Thoracic aorta (tissue), 2 donors: Measurements from ENCODE around the gene GDPD3. TPM values are rescaled to one million over a fixed set of nuclear protein-coding genes. Genes with fewer than 3 reads are reported as not detected.
"Not testable (repeated sequence)": the region's sequence is repeated elsewhere in the genome, so short reads cannot be mapped to it uniquely, and the experiment has no call there.

Experiments
- ATAC-seq: fragments of 150-250 bp; one replicate; pipeline ENCODE4 v1.8.0; 2017; ENCODE audit warnings: low read depth; ENCODE audit not compliant: insufficient number of reproducible peaks, low FRiP score
- DNase-seq: peaks from one replicate; pipeline ENCODE4 v3.0.0-alpha.2; 2020; ENCODE audit warnings: low spot score
- H3K27ac ChIP-seq, 2 donors: fragments of 200-600 bp; sonication (generic); 1 replicate in 1 of 2; 2 replicates in 1 of 2; pipeline ENCODE4 v1.5.1; 2016; ENCODE audit warnings: mild to moderate bottlenecking in 2 of 2, moderate library complexity in 2 of 2
- H3K27me3 ChIP-seq: fragments of 200-600 bp; sonication (generic); replicated peaks from 2 replicates; pipeline ENCODE4 v1.6.0; 2016; ENCODE audit warnings: mild to moderate bottlenecking; ENCODE audit not compliant: insufficient read depth
- H3K36me3 ChIP-seq: fragments of 200-600 bp; sonication (generic); one replicate; pipeline ENCODE4 v1.5.1; 2016
- H3K4me1 ChIP-seq, 2 donors: fragments of 200-600 bp; sonication (generic); 1 replicate in 1 of 2; 2 replicates in 1 of 2; pipeline versions ENCODE4 v1.5.1 to v1.6.0; 2016; ENCODE audit warnings: low read depth in 2 of 2, mild to moderate bottlenecking in 1 of 2; ENCODE audit not compliant: control insufficient read depth in 1 of 2
- H3K4me3 ChIP-seq: fragments of 200-600 bp; sonication (generic); 2 replicates; pipeline ENCODE4 v1.5.1; 2016; ENCODE audit warnings: mild to moderate bottlenecking
- H3K9me3 ChIP-seq: fragments of 200-600 bp; sonication (generic); 2 replicates; pipeline ENCODE4 v1.5.1; 2016
- total RNA-seq, 2 donors: library from RNA; depleted of rRNA; stranded (reverse); fragments of >200 nt; gene quantifications; one replicate each; pipeline versions ENCODE4 v1.1.0 to v1.2.3, GENCODE V29; 2016
- TF ChIP-seq, protein P1 (sequence below): fragments of 200-600 bp; sonication (generic); IDR thresholded peaks from one replicate; pipeline ENCODE4 v1.5.1; 2019; ENCODE audit warnings: antibody characterized with exemption

Gene GDPD3
- total RNA-seq, 2 donors from 2014 or later = 4.6 to 6.0 TPM

DNA sequence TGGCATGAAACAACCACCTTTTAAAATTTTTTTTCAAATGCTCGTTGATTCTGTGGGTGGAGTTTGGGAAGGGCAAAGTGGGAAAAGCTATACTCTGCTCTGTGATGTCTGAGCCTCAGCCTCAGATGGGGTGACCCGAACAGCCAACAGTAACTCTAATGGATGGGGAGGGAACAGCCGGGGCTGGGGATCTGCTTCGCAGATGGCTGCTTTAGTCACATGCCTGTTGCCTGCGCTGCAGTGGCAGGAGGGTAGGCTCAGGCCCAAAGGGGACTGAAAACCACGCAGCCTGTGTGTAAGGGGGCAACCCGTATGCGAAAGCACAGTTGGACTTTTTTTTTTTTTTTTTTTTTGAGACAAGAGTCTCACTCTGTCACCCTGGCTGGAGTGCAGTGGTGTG, 24.6 kb upstream of the GDPD3 start:
- TF ChIP-seq, protein P1, sequence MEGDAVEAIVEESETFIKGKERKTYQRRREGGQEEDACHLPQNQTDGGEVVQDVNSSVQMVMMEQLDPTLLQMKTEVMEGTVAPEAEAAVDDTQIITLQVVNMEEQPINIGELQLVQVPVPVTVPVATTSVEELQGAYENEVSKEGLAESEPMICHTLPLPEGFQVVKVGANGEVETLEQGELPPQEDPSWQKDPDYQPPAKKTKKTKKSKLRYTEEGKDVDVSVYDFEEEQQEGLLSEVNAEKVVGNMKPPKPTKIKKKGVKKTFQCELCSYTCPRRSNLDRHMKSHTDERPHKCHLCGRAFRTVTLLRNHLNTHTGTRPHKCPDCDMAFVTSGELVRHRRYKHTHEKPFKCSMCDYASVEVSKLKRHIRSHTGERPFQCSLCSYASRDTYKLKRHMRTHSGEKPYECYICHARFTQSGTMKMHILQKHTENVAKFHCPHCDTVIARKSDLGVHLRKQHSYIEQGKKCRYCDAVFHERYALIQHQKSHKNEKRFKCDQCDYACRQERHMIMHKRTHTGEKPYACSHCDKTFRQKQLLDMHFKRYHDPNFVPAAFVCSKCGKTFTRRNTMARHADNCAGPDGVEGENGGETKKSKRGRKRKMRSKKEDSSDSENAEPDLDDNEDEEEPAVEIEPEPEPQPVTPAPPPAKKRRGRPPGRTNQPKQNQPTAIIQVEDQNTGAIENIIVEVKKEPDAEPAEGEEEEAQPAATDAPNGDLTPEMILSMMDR = no peak
- Histone ChIP-seq H3K4me3 (no peak overlapping the region), H3K36me3 (no peaks in the 10 kb centered on the region), H3K9me3 (no peaks in the 10 kb centered on the region), H3K27me3 (no peaks in the 10 kb centered on the region), H3K4me1 (no peaks in the 10 kb centered on the region), H3K27ac (no peak overlapping the region)
- DNase-seq (no peak), ATAC-seq (no peak)

DNA sequence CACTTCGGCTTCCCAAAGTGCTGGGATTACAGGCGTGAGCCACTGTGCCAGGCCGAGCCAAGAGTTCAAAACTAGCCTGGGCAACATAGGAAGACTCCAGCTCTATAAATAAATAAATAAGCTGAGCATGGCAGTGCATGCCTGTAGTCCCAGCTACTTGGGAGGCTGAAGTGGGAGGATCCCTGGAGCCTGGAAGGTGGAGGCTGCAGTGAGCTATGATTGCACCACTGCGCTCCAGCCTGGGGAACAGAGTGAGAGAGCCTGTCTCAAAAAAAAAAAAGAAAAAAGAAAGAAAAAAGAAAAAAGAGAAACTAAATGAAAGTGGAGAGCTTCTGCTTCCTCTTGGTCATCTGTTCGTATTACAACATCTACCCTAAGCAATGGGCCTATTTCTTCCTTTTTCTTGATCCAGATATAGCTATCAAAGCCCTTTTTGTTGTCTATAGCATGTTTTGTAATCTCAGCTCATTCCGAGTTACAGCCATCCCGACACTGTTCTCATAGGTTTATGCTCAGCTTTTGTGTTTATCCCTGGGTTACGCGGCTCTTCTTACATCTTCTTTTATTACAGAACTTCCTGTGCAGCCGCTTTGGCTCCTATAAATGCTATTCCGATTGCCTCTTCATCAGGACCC, 23.8 kb upstream of the GDPD3 start:
- Histone ChIP-seq H3K36me3 (no peaks in the 10 kb centered on the region), H3K27ac (no peak overlapping the region), H3K4me1 (no peaks in the 10 kb centered on the region), H3K9me3 (no peaks in the 10 kb centered on the region), H3K27me3 (no peaks in the 10 kb centered on the region), H3K4me3 (no peak overlapping the region)
- no peak for ATAC-seq
- TF ChIP-seq, protein P1 = no peak
- DNase-seq = no peak

DNA sequence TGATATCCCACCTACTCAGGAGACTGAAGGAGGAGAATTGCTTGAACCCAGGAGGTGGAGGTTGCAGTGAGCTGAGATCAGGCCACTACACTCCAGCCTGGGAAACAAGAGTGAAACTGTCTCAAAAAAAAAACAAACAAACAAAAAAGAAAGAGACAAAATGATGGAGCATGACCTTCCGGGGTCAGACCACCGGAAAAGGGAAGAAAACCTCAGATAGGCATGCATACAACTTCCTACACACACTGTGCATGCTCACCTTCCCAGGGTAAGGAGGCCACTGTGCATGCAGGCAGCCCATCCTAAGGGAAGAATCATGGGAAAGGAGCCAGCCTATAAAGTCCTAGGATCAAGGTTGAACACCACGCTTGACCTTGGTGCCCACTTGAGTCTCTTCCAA, 19.3 kb upstream of the GDPD3 start:
- Histone ChIP-seq H3K36me3 (no peaks in the 10 kb centered on the region), H3K9me3 (no peaks in the 10 kb centered on the region)

DNA sequence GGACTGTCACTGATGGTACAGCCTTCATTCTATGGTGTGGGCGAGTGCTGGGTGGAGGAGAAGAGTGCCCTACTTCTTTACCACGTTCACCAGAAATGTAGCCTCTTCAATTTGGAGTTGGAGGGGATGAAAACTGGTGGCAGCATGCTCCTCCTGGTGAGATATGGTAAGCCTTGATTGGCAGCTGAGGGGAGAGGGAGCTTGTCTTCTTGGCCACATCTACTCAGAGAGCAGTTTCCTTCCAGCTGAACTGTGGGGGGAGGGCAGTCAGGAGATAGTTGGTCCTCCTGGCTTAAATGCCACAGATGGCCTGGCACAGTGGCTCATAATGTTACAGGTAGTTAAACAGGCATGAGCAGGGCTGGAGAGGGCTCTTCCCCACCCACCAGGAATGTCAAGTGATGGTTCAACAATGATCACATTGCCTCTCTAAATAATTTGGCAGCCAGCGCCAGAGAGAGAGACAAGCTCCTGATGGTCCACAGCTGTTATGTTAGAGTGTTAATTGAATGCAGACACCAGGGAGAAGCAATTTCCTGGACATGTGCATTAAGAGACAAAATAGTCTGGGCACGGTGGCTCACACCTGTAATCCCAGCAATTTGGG, 18.6 kb upstream of the GDPD3 start:
- Histone ChIP-seq H3K9me3 (no peaks in the 10 kb centered on the region), H3K27ac (no peak overlapping the region), H3K4me1 (no peaks in the 10 kb centered on the region), H3K4me3 (no peak overlapping the region), H3K27me3 (no peaks in the 10 kb centered on the region), H3K36me3 (no peaks in the 10 kb centered on the region)
- DNase-seq = no peak
- TF ChIP-seq, protein P1 = no peak
- ATAC-seq = no peak

More for the DNA sequence above, 19.3 kb upstream of the GDPD3 start:
- Histone ChIP-seq H3K4me1 (no peaks in the 10 kb centered on the region), H3K4me3 (no peak overlapping the region), H3K27me3 (no peaks in the 10 kb centered on the region), H3K27ac (no peak overlapping the region)
- DNase-seq (no peak), ATAC-seq (no peak)
- TF ChIP-seq, protein P1 = no peak

DNA sequence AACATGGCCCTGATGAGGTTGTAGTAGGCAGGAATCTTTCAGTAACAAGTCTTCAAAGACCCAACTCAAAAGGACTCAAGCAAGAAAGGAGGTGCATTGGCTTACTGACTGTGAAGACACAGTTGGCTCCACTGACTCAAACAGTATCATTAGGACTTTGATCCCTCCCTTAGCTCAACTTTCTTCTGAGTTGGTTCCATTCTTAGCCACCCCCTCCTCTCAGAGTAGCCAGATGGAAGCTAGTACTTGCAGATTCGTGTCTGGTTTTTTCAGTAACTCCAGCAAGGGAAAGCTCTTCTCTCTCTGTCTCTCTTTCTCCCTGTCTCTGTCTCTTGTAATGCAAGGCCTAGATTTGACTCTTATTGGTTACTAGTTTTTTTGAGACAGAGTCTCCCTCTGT, 14.7 kb upstream of the GDPD3 start:
- no peak for DNase-seq
- no peak for ATAC-seq

DNA sequence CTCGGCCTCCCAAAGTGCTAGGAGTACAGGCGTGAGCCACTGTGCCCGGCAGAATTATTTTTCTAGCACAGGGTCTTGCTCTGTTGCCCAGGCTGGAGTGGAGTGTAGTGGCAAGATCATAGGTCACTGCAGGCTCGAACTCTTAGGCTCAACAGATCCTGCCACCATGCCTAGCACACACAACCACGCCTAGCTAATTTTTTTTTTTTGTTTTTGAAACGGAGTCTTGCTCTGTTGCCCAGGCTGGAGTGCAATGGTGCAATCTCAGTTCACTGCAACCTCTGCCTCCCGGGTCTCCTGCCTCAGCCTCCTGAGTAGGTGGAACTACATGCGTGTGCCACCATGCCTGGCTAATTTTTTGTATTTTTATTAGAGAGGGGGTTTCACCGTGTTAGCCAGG, 12.4 kb upstream of the GDPD3 start:
- H3K4me3 ChIP-seq, DNase-seq, H3K27me3 ChIP-seq, H3K9me3 ChIP-seq, H3K36me3 ChIP-seq, H3K27ac ChIP-seq, ATAC-seq: not testable (repeated sequence)
- peaks cover 7 to 26% of the 10 kb centered on the region in 2 donors for H3K4me1 ChIP-seq

More for the DNA sequence above, 14.7 kb upstream of the GDPD3 start:
- no peaks in the 10 kb centered on the region for H3K27me3 ChIP-seq
- no peaks in the 10 kb centered on the region for H3K9me3 ChIP-seq
- H3K27ac ChIP-seq = no peak overlapping the region
- TF ChIP-seq, protein P1 = no peak
- no peak overlapping the region for H3K4me3 ChIP-seq
- H3K4me1 ChIP-seq = peaks cover 7 to 8% of the 10 kb centered on the region in 2 donors
- H3K36me3 ChIP-seq = no peaks in the 10 kb centered on the region
